LNCaP clone FGC (cell line): Measurements from ENCODE around the gene HLA-DRB5.
"Not testable (repeated sequence)": the region's sequence is repeated elsewhere in the genome, so short reads cannot be mapped to it uniquely, and the experiment has no call there.

ENCODE experiments used
- DNase-seq: peaks from one replicate; pipeline ENCODE4 v3.0.0-alpha.2; 2011; ENCODE audit warnings: low read depth
- H3K4me3 ChIP-seq: 2 replicates; pipeline ENCODE4 v1.5.1; 2011; ENCODE audit warnings: mild to moderate bottlenecking, low read depth, low read length, control low read depth
- CTCF ChIP-seq: IDR thresholded peaks from 2 replicates; pipeline ENCODE4 v1.5.1; 2012; ENCODE audit warnings: mild to moderate bottlenecking; ENCODE audit not compliant: control insufficient read depth, insufficient read depth; ENCODE audit errors: extremely low read depth

Gene HLA-DRB5

GRCh38 chr6:32551410-32551809, 21.3 kb upstream of the HLA-DRB5 start:
- H3K4me3 ChIP-seq = no peak overlapping the region
- TF ChIP-seq CTCF = no peak
- DNase-seq = no peak

GRCh38 chr6:32539839-32540238, 9.8 kb upstream of the HLA-DRB5 start:
- no peak for DNase-seq
- TF ChIP-seq CTCF = no peak

GRCh38 chr6:32530431-32530793, 325 bp upstream of the HLA-DRB5 start:
- not testable (repeated sequence) for H3K4me3 ChIP-seq, DNase-seq

More at GRCh38 chr6:32539839-32540238, 9.8 kb upstream of the HLA-DRB5 start:
- H3K4me3 ChIP-seq = no peak overlapping the region

GRCh38 chr6:32522302-32523047, 7.6 kb downstream of the HLA-DRB5 start:
- TF ChIP-seq CTCF = no peak
- no peak overlapping the region for H3K4me3 ChIP-seq
- no peak for DNase-seq

GRCh38 chr6:32519910-32520258, 10.2 kb downstream of the HLA-DRB5 start:
- no peak for TF ChIP-seq CTCF
- DNase-seq = no peak
- H3K4me3 ChIP-seq = no peak overlapping the region

- DNase-seq = no peak
- H3K4me3 ChIP-seq = no peak overlapping the region
- no peak for TF ChIP-seq CTCF
Observed at GRCh38 chr6:32519118-32519909, 10.8 kb downstream of the HLA-DRB5 start.

DNA sequence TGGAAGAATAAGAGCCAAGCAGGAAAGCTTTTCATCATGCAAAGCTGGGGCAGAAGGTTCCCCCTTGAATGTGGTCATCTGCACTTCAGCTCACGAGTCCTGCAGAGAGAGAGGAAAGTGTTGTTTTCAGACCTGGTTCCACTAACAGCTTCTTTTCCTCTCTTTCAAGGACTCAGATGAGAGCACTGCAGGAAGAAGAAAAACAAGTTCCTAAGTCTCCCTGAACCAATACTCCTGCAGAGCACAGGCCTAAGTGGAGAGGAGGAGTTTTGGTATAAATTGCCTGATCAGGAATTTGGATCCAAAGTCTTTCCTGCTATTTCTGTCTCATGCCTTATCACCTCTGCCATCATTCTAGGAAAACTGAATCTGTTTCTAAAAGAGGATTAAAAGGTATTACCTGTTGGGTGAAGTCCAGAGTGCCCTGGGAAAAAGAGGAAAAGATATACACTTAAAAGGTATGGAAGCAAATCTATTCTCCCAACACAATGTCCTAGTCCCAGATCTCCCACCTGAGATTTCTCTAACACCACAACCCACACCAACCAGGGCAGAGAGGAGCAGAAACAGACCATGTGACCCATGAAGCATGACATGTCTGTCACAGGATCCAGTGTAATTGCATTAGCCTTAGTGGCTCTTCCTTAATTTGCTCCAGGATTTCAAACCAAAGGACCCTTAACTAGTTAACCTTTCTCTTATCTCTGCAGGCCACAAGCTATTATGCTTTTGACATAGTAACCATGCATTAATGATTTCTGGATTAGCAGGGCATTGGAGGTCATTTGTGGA, 12.2 kb downstream of the HLA-DRB5 start:
- no peak overlapping the region for H3K4me3 ChIP-seq
- no peak for TF ChIP-seq CTCF
- no peak for DNase-seq
